SK-N-SH (cell line): ENCODE results near the gene ZW10.

Source experiments
- CTCF ChIP-seq: fragments of 200-600 bp; sonication (generic); IDR thresholded peaks from 2 replicates; pipeline ENCODE4 v1.6.1; 2017; ENCODE audit warnings: antibody characterized with exemption, mild to moderate bottlenecking, moderate library complexity
- EP300 ChIP-seq, 2 experiments: IDR thresholded peaks; 2 replicates each; pipeline versions ENCODE4 v1.4.0 to v1.6.1; 2012; ENCODE audit warnings: borderline replicate concordance in 1 of 2, low read depth in 1 of 2, low read length in 1 of 2
- EZH2phosphoT487 ChIP-seq: fragments of 200-600 bp; sonication (generic); IDR thresholded peaks from 2 replicates; pipeline ENCODE4 v1.6.1; 2017; ENCODE audit warnings: low read depth, mixed run types, mild to moderate bottlenecking, antibody characterized with exemption, moderate library complexity, borderline replicate concordance
- FOXM1 ChIP-seq: IDR thresholded peaks from 2 replicates; pipeline ENCODE4 v1.4.0; 2012; ENCODE audit warnings: low read depth, mild to moderate bottlenecking
- GATA2 ChIP-seq: sonication (generic); formaldehyde crosslinking; IDR thresholded peaks from 2 replicates; pipeline ENCODE4 v1.5.0; 2020; ENCODE audit warnings: mild to moderate bottlenecking, missing genetic modification reagents
- RXRA ChIP-seq: IDR thresholded peaks from 2 replicates; pipeline ENCODE4 v1.4.0; 2012; ENCODE audit warnings: low read depth, mild to moderate bottlenecking, borderline replicate concordance
- SMC3 ChIP-seq: IDR thresholded peaks from 2 replicates; pipeline ENCODE4 v1.6.1; 2012; ENCODE audit warnings: low read depth, low read length, improper control_type of control experiment
- TAF1 ChIP-seq: IDR thresholded peaks from 2 replicates; pipeline ENCODE4 v1.6.1; 2012; ENCODE audit warnings: low read depth, mild to moderate bottlenecking, low read length, moderate library complexity, borderline replicate concordance
- ZBTB33 ChIP-seq: IDR thresholded peaks from 2 replicates; pipeline ENCODE4 v1.4.0; 2012; ENCODE audit warnings: low read depth, borderline replicate concordance

DNA sequence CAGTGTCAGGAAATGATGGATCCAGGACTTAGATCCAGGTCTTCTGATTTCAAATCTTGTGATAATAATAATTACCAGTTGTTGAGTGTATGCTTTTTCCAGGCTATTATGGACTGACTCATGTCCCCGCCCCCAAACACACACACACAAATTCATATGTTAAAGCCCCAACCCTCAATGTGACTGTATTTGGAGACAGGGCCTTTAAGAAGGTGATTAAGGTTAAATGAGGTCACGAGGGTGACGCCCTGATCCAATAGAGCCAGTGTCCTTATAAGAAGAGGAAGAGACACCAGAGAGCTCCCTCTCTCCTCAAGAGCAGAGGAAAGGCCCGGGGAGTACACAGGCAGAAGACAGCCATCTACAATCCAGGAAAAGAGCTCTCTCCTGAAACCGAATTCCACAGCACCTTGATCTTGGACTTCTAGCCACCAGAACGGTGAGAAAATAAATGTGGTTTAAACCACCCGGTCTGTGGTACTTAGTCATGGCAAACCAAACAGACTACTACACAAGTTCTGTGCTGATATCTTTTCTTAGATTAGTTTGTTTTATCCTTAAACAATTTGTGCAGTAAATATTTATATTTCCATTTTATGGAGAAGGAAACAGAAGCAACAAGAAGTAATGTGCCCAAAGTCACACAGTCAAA lies 75.6 kb downstream of the ZW10 start:
- no peak for TF ChIP-seq TAF1
- TF ChIP-seq CTCF = no peak
- TF ChIP-seq GATA2 (CRISPR knock-in tag) = no peak
- TF ChIP-seq RXRA = no peak
- TF ChIP-seq SMC3 = no peak
- TF ChIP-seq FOXM1 = no peak
- no peak for TF ChIP-seq EP300 (IDR thresholded peaks at IDR 0.05; ENCODE audit: borderline replicate concordance in 1 of 2, low read depth in 1 of 2, low read length in 1 of 2)
- TF ChIP-seq ZBTB33 = no peak
- TF ChIP-seq EZH2phosphoT487 = no peak
